RWPE1 (cell line): ENCODE results near the gene PARS2.

ENCODE experiments used
- CTCF ChIA-PET: fragments of 350-600 bp; sonication (Branson Sonifier 250); formaldehyde crosslinking; extraction: SDS; loops from one replicate; lab custom pipeline; 2021; lab: Yijun Ruan, JAX
- POLR2A ChIA-PET: fragments of 400-600 bp; formaldehyde crosslinking; extraction: SDS; loops from one replicate; lab custom pipeline; 2020; ENCODE audit warnings: antibody characterized with exemption; ENCODE audit not compliant: low non-redundant PET; lab: Yijun Ruan, JAX
- DNase-seq: peaks from one replicate; pipeline ENCODE4 v3.0.0; 2012; ENCODE audit warnings: low spot score
- H3K27ac ChIP-seq: fragments of 450-650 bp; 2 replicates; pipeline ENCODE4 v1.5.1; 2017
- TF ChIP-seq, protein P1 (sequence below): fragments of 450-650 bp; conservative IDR thresholded peaks from 2 replicates; pipeline ENCODE4 v1.5.1; 2017; ENCODE audit warnings: low read depth, mild to moderate bottlenecking

Gene PARS2

DNA sequence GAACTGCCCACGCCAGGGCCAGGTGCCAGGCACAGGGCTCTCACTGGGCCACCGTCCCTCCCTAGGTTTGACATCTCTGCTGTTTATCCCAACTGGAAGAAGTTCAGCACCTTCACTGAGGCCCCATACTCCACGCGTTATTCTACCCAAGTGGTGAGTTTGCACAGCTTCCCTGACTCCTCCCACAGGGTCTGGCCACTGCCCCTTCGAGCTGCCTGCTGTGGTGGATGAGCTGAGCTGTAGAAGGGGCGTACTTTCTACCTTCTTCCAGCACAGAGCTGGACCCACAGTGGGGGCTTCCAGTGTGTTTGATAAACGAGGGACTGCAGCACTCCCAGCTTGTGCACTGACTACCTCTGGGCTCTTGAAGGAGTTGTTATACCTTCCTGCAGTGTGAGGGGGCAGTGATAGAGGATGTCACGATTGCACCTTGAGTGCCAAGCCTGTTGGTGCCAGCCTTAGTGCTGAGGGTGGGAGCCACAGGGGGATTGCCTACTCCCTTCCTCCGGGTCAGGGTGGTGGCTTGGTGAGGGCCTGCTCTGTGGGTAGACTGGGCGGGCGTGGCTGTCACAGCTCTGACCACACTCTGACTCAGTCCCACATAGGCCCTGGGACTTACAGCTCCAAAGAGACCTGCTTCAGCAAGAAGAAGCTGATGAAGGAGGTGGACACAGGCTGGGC, 42.7 kb upstream of the PARS2 start:
- TF ChIP-seq, protein P1, sequence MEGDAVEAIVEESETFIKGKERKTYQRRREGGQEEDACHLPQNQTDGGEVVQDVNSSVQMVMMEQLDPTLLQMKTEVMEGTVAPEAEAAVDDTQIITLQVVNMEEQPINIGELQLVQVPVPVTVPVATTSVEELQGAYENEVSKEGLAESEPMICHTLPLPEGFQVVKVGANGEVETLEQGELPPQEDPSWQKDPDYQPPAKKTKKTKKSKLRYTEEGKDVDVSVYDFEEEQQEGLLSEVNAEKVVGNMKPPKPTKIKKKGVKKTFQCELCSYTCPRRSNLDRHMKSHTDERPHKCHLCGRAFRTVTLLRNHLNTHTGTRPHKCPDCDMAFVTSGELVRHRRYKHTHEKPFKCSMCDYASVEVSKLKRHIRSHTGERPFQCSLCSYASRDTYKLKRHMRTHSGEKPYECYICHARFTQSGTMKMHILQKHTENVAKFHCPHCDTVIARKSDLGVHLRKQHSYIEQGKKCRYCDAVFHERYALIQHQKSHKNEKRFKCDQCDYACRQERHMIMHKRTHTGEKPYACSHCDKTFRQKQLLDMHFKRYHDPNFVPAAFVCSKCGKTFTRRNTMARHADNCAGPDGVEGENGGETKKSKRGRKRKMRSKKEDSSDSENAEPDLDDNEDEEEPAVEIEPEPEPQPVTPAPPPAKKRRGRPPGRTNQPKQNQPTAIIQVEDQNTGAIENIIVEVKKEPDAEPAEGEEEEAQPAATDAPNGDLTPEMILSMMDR: no peak
- CTCF ChIA-PET: interaction anchor here (0.6 to 0.7 kb wide), 3 partner anchors 20 to 294 kb away, joined by 3 to 4 read pairs (median 4); no protein-coding TSS in a partner anchor
- POLR2A ChIA-PET: interaction anchor here (0.6 kb wide), 1 partner anchor 67 kb away, joined by 3 read pairs; no protein-coding TSS in a partner anchor
- peak overlapping the region; percentile 30 for H3K27ac ChIP-seq
- no peak for DNase-seq

DNA sequence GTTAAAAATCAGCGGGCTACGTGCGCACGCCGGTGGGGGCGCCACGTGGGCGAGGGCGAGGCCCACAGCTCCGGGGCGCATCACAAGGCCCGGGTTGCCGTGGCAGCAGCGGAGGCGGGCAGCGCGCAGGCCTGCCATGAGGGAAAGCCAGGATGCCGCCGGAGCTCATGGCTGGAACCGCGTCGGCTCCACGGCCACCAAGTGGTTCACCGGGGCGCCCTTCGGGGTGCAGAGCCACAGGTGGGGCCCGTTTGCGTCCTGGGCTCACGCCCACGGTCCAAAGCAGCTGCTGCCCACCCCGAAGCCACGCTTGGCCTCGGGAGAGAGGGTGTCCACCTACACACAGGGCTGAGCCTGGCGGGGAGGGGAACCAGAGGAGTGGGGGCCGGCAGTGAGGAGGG, 41.7 kb upstream of the PARS2 start:
- TF ChIP-seq, protein P1: no peak
- no peak for DNase-seq
- CTCF ChIA-PET: no interaction called here
- no peak overlapping the region for H3K27ac ChIP-seq
- POLR2A ChIA-PET: no interaction called here

DNA sequence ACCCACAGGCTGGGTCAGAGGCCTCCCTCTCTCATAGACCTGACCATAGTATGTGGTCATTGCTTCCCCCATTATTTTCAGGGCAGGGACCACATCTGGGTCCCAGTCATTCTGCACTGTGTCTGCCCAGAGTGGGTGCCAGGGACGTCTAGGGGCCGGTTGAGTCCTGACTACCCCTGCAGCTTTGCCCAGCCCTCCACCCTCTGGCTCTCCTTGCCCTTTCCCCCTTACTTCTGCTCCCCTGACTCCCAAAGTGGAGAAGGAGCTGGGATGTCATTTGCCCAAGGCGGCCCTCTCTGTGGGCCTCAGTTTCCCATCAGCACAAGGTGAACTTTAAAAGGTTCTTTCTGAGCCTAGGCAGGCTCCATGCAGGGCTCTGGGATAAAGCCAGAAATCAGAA, 41.1 kb upstream of the PARS2 start:
- no peak overlapping the region for H3K27ac ChIP-seq
- ChIA-PET CTCF (no interaction called here), POLR2A (no interaction called here)
- no peak for DNase-seq
- TF ChIP-seq, protein P1: no peak

DNA sequence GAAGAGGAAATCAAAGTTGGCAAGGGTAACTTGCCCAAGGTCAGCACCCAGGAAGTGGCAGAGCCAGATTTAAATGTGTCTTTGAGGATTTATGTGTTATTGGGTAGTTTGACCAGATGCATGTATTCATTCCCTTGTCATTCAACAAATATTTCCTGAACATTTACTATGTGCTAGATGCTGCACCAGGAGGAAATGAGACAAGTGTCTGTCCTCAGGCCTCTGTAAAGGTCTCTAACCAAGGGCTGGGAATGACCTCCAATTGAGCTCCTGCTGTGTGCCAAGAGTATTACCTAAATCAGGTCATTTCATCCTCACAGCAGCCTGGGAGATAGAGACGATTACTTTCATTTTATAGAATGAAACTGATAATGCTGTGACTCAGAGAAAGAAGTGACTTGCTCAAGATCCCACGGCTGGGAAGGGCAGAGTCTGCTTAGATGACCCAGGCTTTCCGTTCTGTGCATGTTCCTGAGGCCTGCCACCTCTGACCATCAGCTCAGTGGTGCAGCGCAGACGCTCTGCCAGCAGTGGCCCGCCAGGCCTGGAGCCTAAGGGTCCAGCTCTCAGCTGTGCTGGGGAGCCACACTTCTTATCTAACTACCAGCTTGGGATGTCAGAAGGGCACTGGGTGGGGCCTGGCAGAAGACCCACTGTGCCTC, 40.3 kb upstream of the PARS2 start:
- peak overlapping the region; percentile 17; the same call in 1 of the 2 replicates for H3K27ac ChIP-seq
- TF ChIP-seq, protein P1: no peak
- CTCF ChIA-PET: no interaction called here
- DNase-seq: no peak
- POLR2A ChIA-PET: no interaction called here

DNA sequence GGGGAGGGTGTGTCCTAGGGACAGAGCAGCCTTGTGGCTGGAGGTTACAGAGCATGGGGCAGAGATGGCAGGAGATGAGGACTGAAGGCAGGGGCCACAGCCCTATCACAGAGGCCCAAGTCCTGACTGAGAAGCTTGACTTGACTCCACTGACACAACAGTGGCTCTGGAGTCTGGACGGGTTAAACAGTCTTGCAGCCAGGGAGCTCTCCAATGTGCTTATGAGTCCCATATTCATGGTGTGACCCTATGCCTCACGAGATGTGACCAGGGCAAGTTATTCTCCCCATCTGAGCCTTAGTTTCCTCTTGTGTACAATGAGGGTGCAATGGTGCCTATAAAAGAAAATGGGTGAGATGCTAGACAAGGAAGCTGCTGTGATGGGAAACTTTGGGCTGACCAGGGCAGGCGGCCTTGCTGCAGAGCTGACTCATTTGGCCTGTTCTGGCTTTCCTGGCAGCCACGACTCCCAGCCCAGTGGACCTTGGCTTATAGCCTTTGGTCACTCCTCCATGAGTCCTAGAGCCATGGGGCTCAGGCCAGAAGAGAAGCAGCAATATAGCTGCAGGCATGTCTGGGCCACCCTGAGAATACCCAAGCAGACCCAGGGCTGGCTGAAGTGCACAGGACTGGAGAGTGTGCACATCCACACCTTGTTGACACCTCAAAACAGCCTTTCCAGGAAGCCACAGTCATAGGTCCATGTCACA, 39.6 kb upstream of the PARS2 start:
- no peak overlapping the region for H3K27ac ChIP-seq
- TF ChIP-seq, protein P1: no peak
- CTCF ChIA-PET: interaction anchor here (0.6 kb wide), 1 partner anchor 18 kb away, joined by 3 read pairs; no protein-coding TSS in a partner anchor
- POLR2A ChIA-PET: no interaction called here
- no peak for DNase-seq

DNA sequence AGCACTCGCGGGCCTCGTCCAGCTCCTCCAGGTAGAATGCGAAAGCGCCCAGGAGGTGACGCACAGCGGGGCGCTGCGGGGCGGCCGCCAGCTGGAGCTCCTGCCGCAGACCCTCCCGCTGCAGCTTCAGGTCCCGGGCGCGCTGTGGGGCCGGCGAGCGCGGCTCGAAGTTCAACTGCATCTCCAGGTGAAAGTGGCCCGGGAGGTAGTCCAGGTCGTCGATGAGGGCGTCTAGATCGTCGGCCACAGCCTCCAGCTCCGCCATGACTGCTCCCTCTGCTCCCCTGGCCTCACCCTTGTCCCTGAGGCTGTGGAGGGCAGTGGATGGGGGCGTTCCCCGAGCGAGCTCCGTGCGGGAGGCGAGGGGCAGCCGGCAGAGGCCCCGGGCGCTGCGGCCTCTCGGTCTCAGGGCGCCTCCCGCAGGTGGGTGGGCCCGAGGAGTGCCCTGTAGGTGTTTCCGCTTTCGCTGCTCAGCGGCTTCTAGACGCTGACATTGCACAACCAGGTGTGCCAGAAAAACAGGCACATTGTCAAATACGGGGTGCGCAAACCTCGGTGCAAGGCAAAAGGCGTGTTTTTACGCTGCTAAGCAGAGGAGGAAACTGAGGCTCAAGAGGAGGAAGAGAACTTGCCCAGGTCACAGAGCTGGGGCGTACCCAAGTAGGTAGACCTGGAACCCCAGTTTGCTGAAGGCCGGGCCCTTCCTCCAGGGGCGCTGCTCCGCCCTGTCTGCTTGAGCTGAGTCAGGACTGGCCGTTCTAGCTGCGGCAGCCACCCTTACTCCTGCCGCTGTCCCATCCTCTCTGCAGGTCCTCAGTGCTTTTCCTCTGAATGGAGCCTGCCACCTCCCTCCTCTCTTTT, 36.8 kb upstream of the PARS2 start, which contains the start of gene TTC22:
Gene TTC22 (minus strand): TSS at position 425 of the 861 bp plus-strand sequence. CDS start 160 bp downstream, at position 265.
- peak within 1 kb of the TSS; percentile 61 for H3K27ac ChIP-seq
- TF ChIP-seq, protein P1: peak; percentile 77
- ChIA-PET CTCF (interaction anchor here (0.6 to 1.7 kb wide), 16 partner anchors 11 to 752 kb away, joined by 3 to 8 read pairs (median 4); partner anchors contain the start of gene TTC4), POLR2A (no interaction called here)
- DNase-seq: peak; percentile 70
